Measurements from ENCODE around the gene BANF2. TPM values are rescaled to one million over a fixed set of nuclear protein-coding genes. Genes with fewer than 3 reads are reported as not detected.
"Not testable (repeated sequence)": the region's sequence is repeated elsewhere in the genome, so short reads cannot be mapped to it uniquely, and the experiment has no call there.

Gene BANF2
- not detected in 2 replicates for total RNA-seq

DNA sequence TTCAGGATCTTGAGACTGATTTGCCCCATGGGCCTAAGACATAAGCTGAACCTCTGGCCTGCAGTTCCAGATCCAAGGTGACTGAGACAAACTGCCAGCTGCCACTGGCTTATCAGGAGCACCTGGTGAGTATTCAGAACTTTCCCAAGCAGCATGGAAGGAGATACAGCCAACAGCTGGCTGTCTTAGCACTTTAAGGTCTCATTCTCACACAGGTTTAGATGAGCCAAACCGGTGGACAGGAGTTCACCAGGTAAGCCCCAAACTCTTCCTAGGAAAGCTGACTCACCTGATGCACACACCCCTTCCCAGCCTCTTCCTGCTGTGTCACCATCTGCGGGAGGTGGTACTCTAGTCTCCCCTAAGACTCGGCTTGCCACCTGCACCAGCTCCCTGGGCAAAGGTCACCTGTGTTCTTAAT, at the start of gene BANF2:
Gene BANF2 (plus strand): TSS at position 36 of the 421 bp plus-strand sequence. CDS start 25,060 bp downstream, outside the sequence.
- DNase-seq (ENCODE audit: low read depth in 2 of 2), result no peak

DNA sequence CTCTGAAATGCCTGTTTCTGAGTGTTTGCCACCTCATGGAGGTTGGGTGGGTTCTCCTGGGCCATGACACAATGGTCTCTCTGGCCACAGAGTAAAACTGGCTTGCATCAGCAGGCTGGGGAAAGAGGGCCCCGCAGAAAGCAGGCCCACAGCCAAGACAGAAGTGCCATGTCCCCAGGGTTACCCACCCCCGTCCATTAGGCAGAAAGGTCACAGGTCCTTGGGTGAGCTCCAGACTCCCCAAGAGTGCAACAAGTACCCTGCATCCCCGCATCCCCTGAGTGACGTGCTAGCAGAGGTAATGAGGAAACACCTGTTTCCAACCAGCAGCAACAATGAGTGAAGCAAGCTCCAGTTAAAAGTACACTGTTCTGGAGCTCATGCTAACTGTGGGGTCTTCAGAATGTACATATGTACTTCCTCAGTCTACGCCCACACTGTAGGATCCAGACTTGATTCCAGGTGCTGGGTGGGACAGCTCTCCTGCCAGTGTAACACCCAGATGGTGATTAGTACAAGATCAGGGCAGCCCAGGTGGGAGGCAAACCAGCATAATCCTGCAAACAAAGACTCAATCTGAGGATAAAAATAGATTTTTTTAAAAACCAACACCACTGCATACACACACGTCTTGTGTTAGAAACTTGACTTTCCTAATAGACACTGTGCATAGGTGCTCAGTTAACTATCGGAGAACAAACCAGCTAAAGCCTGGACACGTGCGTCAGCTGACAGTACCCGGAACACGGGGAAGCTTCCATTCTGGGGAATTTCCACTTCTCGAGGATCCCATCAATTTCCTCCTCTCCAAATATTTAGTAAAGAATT, 49.3 kb upstream of the BANF2 start:
- DNase-seq (ENCODE audit: low read depth in 2 of 2), result peak; percentile 24 to 29

DNA sequence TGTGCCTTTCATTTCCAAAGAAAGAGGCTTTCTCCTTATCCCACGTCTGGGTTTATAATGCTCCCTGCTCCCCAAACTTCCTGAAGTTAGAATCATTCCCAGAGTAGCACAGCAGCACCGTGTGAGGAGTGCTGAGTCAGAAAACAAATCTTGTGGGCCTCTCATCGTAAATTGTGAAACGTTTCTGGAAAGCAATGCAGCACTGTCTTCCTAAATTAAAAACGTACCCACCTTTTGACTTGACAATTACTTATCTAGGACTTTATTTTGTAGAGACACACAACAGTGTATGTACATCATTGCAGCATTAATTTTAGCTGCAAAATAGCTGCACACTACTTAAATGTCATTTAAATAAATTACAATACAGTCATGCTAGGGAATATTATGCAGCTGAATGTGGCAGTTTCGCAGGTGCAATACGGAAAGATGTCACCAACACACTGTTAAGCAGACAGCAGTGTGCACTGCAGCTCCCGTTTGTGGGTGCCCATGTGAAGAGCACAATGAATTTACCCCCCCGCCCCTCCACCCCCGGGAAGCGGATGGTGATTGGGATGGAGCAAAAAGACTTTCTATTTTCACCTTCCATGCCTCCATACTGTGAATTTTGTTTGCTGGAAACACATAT, 48.5 kb upstream of the BANF2 start:
- no peak for DNase-seq (ENCODE audit: low read depth in 2 of 2)

DNA sequence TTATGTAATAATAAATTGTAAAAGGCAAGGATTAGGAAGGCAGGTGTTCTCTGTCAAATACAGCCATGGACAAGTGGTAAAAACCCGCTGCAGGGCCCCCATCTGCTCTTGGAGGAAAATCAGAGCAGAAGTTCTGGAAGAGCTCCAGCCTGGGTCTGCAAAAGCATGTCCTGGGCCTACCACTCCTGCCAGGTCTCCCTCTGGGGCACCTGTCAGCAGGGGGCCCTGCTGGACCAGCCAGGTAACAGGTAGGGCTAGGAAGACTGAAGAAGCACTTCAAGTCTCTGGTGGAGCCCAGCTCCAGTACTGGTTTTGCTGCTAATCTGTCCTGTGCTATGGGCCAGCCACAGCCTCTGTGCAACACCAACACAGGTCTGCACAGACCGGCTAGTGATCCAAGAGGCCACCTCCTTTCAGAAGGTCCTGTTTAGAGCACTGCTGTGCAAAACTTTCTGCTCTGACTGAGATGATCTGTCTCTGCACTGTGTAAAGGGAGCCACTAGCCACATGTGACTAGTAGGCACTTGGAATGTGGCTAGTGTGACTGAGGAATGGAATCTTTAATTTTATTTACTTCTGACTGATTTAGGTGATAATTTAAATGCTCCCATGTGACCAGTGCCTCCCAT, 47.9 kb upstream of the BANF2 start:
- DNase-seq (ENCODE audit: low read depth in 2 of 2), result no peak

DNA sequence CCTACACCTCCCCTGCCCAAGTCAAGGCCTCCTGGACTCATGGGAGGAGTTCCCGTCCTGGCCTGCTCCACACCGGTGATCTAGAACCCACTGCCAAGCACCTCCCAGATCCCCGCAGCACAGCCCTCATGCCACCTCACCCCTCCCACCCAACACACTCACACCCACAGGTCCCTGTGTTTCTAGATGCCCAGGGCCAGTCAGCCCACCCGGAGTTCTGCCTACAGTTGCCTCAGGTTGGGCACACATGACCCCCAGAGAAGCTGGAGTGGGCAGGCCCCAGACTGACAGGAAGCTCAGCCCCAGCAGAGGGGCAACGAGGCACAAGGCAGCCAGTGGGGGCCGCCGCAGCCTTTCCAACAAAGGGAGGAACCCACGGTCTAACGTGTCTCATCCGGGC, 47.4 kb upstream of the BANF2 start:
- no peak for DNase-seq (ENCODE audit: low read depth in 2 of 2)

DNA sequence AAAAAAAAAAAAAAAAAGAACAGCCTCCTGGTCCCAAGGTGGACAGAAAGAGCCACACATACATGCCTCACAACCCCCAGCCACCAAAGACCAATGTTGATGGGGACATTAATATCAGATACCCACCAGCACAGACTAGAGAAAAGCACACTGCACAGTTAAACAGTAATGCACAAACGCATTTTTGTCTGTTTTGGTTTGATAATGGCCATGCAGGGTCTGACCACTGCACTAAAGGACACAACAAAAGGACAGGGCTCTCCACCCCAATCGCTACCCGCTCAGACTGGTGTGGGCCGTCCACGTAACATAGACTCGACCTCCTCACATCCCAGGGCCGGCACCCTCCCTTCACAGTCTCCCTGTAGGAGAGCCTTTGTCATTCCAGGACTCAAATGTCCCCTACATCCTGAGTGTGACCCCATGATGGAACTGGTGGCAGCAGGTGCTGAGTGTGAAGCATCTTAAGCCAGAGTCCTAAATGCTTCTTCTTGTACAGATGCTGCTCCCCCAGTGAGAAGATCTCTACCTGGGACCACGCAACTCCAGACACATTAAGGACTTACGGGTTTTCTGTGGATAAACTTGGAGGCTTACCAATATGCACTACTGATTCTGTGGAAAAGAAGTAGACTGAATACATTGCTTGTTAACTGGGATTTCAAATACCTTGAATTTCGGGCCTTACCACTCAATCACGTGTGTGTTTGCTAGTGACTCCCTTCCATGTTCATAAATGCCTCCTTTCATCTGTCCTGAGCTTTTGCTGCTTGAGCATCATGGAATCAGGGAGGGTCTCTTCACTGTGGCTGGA, 45.7 kb upstream of the BANF2 start:
- DNase-seq (ENCODE audit: low read depth in 2 of 2), result no peak

DNA sequence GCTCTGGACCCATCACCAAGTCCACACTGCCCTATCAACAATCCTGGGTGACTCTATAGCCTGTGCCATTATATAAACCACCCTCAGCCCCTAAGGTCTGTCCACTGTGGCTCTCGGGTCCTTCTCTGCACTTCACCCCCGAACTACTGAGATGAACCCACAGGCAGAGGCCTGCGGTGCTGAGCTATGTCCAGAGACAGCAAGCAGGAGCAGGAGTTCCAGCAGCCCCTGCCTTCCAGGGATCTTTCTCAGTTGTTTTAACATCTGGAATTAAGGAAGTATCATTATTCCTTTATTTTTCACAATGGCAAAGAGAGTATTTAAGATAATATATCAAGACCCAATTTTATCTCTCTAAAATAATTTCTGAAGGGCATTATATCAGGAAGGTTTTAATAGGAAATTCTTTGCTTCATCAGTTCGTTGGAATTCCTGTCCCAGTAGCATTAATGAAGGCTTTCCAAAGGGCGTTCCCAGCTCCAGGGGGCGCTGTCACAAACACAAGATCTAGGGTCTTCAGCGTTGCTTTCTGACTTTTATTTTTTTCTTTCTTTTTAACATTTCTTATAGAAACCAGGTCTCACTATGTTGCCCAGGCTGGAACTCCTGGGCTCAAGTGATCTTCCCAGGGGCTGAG, 45.0 kb upstream of the BANF2 start:
- peak; percentile 39 to 66 for DNase-seq (ENCODE audit: low read depth in 2 of 2)

DNA sequence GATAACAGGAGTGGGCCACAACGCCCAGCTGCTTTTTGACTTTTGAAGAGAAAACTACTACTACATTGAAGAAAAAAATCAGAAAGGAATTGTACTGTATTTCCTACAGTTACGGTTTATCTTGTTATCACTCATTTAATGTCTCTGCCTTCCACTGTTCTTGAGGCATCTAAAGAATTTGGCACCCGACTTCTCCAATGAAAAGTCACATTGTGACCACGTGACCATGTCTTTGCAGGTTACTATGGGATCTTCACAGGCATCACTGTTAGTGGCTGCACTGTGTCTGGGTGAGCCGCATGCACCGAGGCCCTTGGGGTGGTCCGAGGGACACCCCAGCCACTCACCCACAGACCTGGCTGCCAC, 44.5 kb upstream of the BANF2 start:
- DNase-seq (ENCODE audit: low read depth in 2 of 2), result no peak

DNA sequence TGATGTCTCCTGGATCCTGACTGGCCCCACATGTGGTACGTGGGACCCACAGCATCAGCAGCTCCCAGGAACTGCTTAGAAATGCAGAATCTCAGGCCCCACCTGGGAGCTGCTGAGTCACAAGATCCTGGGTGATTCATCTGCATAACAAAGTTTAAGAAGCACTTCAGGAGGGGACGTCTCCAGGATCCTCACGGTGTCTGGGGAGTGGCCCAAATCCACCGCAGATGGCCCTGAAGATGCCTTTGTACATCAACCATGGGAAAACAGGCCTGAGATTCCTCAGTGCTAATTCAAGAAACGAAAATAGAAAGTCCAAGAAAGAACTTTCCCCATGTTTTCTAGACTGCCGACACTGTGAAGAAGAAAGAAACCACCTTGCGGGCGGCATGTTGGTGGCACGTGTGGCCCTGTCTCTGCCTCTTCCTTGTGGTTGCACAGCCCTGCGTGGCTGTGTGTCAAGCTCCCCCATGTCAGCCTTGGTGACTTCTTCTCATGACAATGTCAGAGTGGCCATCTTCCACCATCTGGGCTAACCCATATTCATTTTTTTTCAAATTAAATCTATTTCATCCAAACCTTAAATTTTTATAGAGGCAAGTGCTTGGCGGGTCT, 43.8 kb upstream of the BANF2 start:
- DNase-seq (ENCODE audit: low read depth in 2 of 2), result no peak

DNA sequence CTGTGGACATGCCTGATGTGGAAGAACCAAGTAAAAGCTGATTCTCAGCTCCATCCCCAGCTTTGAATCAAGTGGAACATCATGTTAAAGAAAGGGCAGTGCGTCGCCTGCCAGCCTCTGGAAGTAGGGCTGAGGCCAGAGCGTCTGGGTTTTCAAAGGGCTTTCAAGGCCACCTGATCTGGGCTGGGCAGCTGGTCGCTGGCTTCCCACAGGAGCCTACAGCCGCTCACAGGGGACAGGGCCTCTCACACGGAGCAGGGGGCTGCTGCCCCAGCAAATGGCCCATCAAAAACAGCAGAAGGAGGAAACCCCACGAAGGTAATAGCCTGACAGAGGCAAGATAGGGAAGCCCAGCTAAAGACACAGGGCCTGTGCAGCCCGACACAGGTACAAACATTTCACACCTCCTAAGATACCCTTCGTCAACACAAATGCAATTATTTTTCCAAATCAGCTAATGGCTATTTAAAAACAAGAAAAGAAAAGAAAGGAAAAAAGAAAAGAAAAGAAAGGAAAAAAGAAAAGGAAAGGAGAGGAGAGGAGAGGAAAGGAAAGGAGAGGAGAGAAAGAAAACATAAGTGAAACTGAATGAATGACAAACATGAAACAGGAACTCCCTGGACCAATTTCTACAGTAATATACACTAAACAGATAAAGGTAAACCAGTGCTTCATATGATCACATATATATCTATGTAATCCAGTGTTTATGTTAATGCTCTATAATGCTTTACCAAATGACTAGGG, 42.5 kb upstream of the BANF2 start:
- no peak for DNase-seq (ENCODE audit: low read depth in 2 of 2)

DNA sequence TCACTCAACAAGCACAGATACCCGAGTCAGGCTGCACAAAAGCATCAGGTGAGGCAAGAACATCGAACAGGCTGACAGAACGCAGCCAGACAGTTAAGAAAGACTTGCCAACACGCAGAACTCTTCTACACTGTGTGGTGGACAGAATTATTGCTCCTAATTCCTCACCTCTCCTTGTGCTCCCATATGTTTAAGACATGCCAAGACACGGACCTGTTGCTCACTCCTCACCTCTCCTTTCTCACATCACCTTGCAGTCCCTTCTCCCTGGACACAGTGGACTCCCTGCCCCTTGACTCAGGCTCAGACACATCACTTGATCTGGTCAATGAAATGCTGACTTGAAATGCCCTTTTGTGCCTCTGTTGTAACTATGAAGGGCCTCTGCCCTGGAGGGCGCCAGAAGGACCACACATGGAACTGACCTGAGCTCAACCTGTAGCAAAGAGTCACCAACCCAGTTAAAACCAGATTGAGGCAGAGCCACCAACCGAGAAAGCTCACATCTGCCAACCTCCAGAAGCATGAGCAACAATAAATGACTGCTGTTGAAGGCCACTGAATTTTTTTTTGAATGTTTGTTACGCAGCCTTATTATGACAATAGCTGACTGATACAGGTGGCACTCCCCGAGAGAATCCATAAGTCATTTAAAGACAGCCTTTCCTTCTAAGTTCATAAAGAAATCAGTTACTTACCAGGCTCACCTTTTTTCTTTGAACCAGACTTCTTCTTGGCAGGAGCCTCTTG, 41.7 kb upstream of the BANF2 start:
- no peak for DNase-seq (ENCODE audit: low read depth in 2 of 2)

DNA sequence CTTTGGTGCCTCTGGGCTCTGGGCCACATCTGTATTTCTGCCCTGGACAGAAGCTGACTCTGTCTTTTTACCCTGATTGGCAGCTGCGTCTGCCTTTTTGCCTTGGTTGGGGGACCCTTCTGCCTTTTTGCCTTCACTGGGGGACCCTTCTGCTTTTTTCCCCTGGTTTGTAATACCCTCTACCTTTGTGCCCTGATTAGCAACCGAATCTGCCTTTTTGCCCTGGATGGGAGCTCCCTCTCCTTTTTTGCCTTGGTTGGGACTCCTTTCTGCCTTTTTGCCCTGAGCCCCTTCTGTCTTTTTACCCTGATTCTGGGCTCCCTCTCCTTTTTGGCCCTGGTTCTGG, 41.1 kb upstream of the BANF2 start:
- no peak for DNase-seq (ENCODE audit: low read depth in 2 of 2)

DNA sequence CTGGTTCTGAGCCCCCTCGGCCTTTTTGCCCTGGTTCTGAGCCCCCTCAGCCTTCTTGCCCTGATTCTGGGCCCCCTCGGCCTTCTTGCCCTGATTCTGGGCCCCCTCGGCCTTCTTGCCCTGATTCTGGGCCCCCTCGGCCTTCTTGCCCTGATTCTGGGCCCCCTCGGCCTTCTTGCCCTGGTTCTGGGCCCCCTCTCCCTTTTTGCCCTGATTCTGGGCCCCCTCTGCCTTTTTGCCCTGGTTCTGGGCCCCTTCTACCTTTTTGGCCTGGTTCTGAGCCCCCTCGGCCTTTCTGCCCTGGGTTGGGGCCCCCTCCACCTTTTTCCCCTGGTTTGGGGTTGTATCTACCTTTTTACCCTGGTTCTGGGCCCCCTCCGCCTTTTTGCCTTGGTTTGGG, 40.4 kb upstream of the BANF2 start:
- not testable (repeated sequence) for DNase-seq (ENCODE audit: low read depth in 2 of 2)

DNA sequence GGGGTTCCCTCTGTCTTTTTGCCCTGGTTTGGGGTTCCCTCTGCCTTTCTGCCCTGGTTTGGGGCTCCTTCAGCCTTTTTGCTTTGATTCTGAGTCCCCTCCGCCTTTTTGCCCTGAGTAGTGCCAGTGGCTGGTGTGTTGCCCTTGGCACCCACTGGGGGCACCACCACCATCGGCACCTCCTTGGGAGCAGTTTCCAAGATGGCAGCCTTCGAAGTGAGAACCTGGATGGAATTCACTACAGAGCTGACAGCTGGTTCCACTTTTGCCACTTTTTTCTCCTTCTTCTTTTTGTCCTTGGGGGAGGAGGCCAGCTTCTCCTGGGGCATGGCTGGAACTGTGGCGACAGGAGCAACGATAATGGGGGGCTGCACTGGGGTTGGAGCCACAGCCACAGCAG, 40.0 kb upstream of the BANF2 start:
- no peak for DNase-seq (ENCODE audit: low read depth in 2 of 2)

DNA sequence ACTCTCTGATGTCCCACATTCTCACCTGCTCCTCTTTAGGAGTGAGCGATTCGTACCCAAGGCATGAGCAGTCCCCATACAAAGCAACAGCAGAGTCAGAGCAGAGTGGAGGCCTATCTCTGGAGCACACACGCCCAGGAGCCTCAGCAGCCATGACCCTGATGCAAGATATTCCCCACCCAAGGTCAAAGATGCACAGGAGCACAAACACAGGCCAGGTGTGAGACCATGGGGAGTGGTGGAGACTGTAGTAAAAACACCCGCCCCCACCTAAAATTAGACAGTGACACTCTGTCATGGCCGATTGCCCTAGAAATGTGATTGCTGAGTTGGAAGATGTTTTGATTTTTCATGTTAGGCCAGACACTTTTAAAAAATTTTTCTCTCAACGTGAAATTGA, 39.1 kb upstream of the BANF2 start:
- DNase-seq (ENCODE audit: low read depth in 2 of 2), result no peak

DNA sequence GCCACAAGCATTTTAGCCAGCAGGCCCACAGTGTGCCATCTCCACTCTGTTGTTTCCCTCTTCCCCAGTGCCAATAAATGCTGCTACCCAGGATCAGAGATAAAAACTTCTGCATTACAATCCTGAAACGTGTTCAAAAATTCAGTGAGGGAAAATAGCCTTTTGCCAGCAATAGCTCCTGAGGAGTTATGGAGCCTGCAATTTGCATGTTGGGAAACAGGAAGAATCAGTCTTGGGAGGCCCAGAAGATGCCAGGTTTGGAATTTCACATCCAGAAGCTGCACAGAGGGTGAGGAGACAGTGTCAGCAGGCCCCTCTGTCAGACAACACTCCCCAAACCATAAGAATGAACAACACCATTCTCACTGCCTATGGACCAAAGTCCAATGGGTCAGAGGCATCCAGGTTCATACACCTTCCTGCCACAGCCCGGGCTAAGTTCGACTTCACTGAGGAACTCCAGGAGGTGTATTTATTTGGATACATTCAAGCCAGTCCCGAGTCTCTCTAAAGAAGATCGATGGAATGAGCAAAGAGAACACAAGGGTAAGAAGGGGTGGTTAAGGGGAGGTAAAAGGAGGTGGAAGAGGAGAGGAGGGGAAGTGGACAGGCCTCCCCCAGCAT, 38.5 kb upstream of the BANF2 start:
- DNase-seq (ENCODE audit: low read depth in 2 of 2), result no peak

DNA sequence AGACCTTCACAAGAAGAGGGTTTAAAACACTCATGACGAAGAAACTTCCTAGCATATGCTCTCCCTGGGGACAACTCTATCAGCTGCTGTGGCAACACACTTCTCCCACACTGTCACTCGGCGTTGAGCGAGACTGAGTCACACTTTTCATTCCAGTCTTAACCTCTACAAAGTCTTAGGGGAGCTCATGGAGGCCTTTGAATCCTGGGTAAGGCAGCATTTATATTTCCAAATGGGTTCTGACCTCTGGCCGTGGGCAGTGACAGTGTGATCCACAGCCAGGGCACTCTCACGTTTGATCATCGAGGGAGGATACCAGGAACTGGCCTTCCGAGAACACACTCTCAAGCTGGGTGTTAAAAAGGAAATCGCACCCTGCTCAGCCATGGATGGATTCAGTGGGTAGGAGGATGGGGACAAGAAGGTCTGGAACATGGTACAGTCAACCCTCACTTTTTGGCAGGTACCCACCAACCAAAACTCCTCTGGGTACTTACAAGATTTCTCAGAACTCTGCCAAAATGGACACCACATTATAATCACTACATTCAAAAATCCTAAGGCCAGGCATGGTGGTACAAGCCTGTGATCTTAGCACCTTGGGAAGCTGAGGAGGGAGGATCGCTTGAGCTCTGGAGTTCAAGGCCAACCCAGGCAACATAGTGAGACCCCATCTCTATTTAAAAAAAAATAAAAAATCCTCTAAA, 37.3 kb upstream of the BANF2 start:
- DNase-seq (ENCODE audit: low read depth in 2 of 2), result no peak

DNA sequence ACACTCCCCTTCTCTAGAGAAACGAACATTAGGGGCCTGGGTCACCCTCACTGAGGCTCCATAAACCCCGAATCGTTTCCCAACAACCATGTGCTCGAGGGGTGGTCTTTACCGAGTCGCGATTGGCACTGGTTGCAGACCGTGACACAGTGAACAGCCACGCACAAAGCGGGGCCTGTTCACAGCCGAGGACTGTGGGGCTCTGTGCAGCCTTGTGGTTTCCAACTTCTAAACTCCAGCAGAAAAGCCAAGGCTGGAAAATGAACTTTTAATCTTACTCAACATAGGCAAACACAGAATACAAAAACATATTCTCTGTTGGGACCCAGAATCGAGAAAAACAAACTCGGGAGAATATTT, 36.7 kb upstream of the BANF2 start:
- DNase-seq (ENCODE audit: low read depth in 2 of 2), result no peak

DNA sequence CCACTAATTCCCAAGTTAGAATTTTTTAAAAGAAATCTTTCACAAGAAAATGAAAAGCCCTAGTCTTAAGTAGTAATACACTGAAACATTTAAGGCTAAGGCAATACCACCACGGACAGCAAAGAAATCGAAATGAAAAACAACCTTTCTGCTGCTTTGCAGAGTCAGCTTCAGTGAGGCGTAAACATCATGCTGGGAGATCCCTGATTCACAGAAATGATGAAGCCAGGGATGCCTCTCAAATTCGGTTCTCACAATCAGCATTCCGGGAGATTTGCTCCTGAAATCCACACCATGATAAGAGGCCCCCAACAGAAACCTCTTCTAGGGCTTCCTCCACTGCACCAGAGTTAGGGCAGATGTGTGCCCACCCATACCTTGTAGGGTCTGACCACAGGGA, 36.3 kb upstream of the BANF2 start:
- DNase-seq (ENCODE audit: low read depth in 2 of 2), result no peak
